Skeletal muscle satellite cell (primary cell): Measurements from ENCODE around the gene RESF1.

Experiments
- H3K27me3 ChIP-seq: 2 replicates; pipeline ENCODE4 v1.7.0; 2013; ENCODE audit warnings: low read length; ENCODE audit not compliant: control insufficient read depth, insufficient read depth
- H3K36me3 ChIP-seq: 2 replicates; pipeline ENCODE4 v1.7.0; 2013; ENCODE audit warnings: mild to moderate bottlenecking, control low read depth, low read length; ENCODE audit not compliant: insufficient read depth
- H3K4me1 ChIP-seq: 2 replicates; pipeline ENCODE4 v1.7.0; 2013; ENCODE audit warnings: low read length; ENCODE audit not compliant: control insufficient read depth, insufficient read depth
- H3K4me2 ChIP-seq: 2 replicates; pipeline ENCODE4 v1.7.0; 2013; ENCODE audit warnings: mild to moderate bottlenecking, low read length
- H3K4me3 ChIP-seq: 2 replicates; pipeline ENCODE4 v1.7.0; 2013; ENCODE audit warnings: low read length
- H3K9ac ChIP-seq: 2 replicates; pipeline ENCODE4 v1.7.0; 2013; ENCODE audit warnings: mild to moderate bottlenecking, low read depth, low read length, moderate library complexity
- H3K9me3 ChIP-seq: replicated peaks from 2 replicates; pipeline ENCODE4 v1.7.0; 2013; ENCODE audit warnings: mild to moderate bottlenecking, control low read depth, low read length

The RESF1 gene

GRCh38 chr12:31962076-31962475 lies 2.9 kb downstream of the RESF1 start:
- Histone ChIP-seq H3K36me3 (peaks cover 12% of the 10 kb centered on the region), H3K27me3 (no peaks in the 10 kb centered on the region), H3K4me3 (no peak overlapping the region), H3K4me1 (peaks cover 14% of the 10 kb centered on the region), H3K9me3 (no peaks in the 10 kb centered on the region), H3K4me2 (no peak overlapping the region), H3K9ac (no peak overlapping the region)

GRCh38 chr12:31964280-31964679 lies 5.1 kb downstream of the RESF1 start:
- no peak overlapping the region for H3K9ac ChIP-seq
- H3K4me1 ChIP-seq: peaks cover 7% of the 10 kb centered on the region
- H3K4me3 ChIP-seq: no peak overlapping the region
- no peaks in the 10 kb centered on the region for H3K9me3 ChIP-seq
- H3K4me2 ChIP-seq: no peak overlapping the region
- H3K36me3 ChIP-seq: peaks cover 12% of the 10 kb centered on the region
- H3K27me3 ChIP-seq: no peaks in the 10 kb centered on the region

GRCh38 chr12:31965090-31965489 lies 5.9 kb downstream of the RESF1 start:
- peaks cover 12% of the 10 kb centered on the region for H3K36me3 ChIP-seq
- peaks cover 7% of the 10 kb centered on the region for H3K4me1 ChIP-seq
- no peak overlapping the region for H3K9ac ChIP-seq
- H3K9me3 ChIP-seq: no peaks in the 10 kb centered on the region
- no peaks in the 10 kb centered on the region for H3K27me3 ChIP-seq
- H3K4me2 ChIP-seq: no peak overlapping the region
- no peak overlapping the region for H3K4me3 ChIP-seq

GRCh38 chr12:31966558-31967205 lies 7.5 kb downstream of the RESF1 start:
- Histone ChIP-seq H3K4me1 (no peaks in the 10 kb centered on the region), H3K27me3 (no peaks in the 10 kb centered on the region), H3K36me3 (peaks cover 21% of the 10 kb centered on the region), H3K9me3 (no peaks in the 10 kb centered on the region), H3K9ac (no peak overlapping the region), H3K4me2 (no peak overlapping the region), H3K4me3 (no peak overlapping the region)

- Histone ChIP-seq H3K4me1 (no peaks in the 10 kb centered on the region), H3K27me3 (no peaks in the 10 kb centered on the region), H3K36me3 (peaks cover 26% of the 10 kb centered on the region), H3K4me3 (no peak overlapping the region), H3K9ac (no peak overlapping the region), H3K4me2 (no peak overlapping the region), H3K9me3 (no peaks in the 10 kb centered on the region)
These were observed 8.3 kb downstream of the RESF1 start for GRCh38 chr12:31967539-31967938.

GRCh38 chr12:31970199-31970598 lies 11.0 kb downstream of the RESF1 start:
- H3K36me3 ChIP-seq: peaks cover 26% of the 10 kb centered on the region
- H3K9me3 ChIP-seq: no peaks in the 10 kb centered on the region
- no peak overlapping the region for H3K9ac ChIP-seq
- no peaks in the 10 kb centered on the region for H3K27me3 ChIP-seq
- no peak overlapping the region for H3K4me3 ChIP-seq
- H3K4me1 ChIP-seq: no peaks in the 10 kb centered on the region
- no peak overlapping the region for H3K4me2 ChIP-seq

- Histone ChIP-seq H3K4me2 (no peak overlapping the region), H3K9me3 (no peaks in the 10 kb centered on the region), H3K4me3 (no peak overlapping the region), H3K27me3 (no peaks in the 10 kb centered on the region), H3K4me1 (no peaks in the 10 kb centered on the region), H3K9ac (no peak overlapping the region), H3K36me3 (peaks cover 24% of the 10 kb centered on the region)
These were observed 14.6 kb downstream of the RESF1 start for GRCh38 chr12:31973818-31974217.

- H3K4me2 ChIP-seq: no peak overlapping the region
- H3K9ac ChIP-seq: no peak overlapping the region
- no peaks in the 10 kb centered on the region for H3K27me3 ChIP-seq
- no peaks in the 10 kb centered on the region for H3K4me1 ChIP-seq
- no peaks in the 10 kb centered on the region for H3K9me3 ChIP-seq
- no peak overlapping the region for H3K4me3 ChIP-seq
- peaks cover 24% of the 10 kb centered on the region for H3K36me3 ChIP-seq
These were observed 15.5 kb downstream of the RESF1 start for GRCh38 chr12:31974673-31975072.

- H3K9ac ChIP-seq: no peak overlapping the region
- H3K9me3 ChIP-seq: no peaks in the 10 kb centered on the region
- H3K27me3 ChIP-seq: no peaks in the 10 kb centered on the region
- H3K4me1 ChIP-seq: no peaks in the 10 kb centered on the region
- no peak overlapping the region for H3K4me2 ChIP-seq
- no peak overlapping the region for H3K4me3 ChIP-seq
- peaks cover 24% of the 10 kb centered on the region for H3K36me3 ChIP-seq
These were observed 25.8 kb downstream of the RESF1 start for GRCh38 chr12:31984806-31985591.

GRCh38 chr12:31985832-31986231 lies 26.6 kb downstream of the RESF1 start:
- Histone ChIP-seq H3K4me2 (no peak overlapping the region), H3K27me3 (no peaks in the 10 kb centered on the region), H3K9me3 (no peaks in the 10 kb centered on the region), H3K4me1 (no peaks in the 10 kb centered on the region), H3K4me3 (no peak overlapping the region), H3K36me3 (peaks cover 22% of the 10 kb centered on the region), H3K9ac (no peak overlapping the region)

GRCh38 chr12:31989571-31990362 lies 30.6 kb downstream of the RESF1 start:
- H3K9me3 ChIP-seq: no peaks in the 10 kb centered on the region
- H3K27me3 ChIP-seq: no peaks in the 10 kb centered on the region
- H3K36me3 ChIP-seq: no peaks in the 10 kb centered on the region
- H3K9ac ChIP-seq: no peak overlapping the region
- H3K4me3 ChIP-seq: no peak overlapping the region
- no peaks in the 10 kb centered on the region for H3K4me1 ChIP-seq
- no peak overlapping the region for H3K4me2 ChIP-seq
